Peyer's patch (tissue), 4 donors: Measurements from ENCODE around the gene RGL1. TPM values are rescaled to one million over a fixed set of nuclear protein-coding genes. Genes with fewer than 3 reads are reported as not detected.
A peak's percentile ranks its signal among the peaks of the same experiment; 100 is the strongest.

ENCODE experiments used
- DNase-seq, 3 donors: peaks; one replicate each; pipeline ENCODE4 v3.0.0-alpha.2; 2017 to 2019
- H3K27ac ChIP-seq, 4 donors: fragments of 200-600 bp; sonication (generic); one replicate each; pipeline ENCODE4 v1.5.1; 2016 to 2019
- H3K27me3 ChIP-seq, 2 donors: fragments of 200-600 bp; sonication (generic); one replicate each; pipeline ENCODE4 v1.5.1; 2019
- H3K36me3 ChIP-seq, 3 donors: fragments of 200-600 bp; sonication (generic); one replicate each; pipeline ENCODE4 v1.5.1; 2016 to 2019
- H3K4me1 ChIP-seq, 4 donors: fragments of 200-600 bp; sonication (generic); one replicate each; pipeline ENCODE4 v1.5.1; 2016 to 2019
- H3K4me3 ChIP-seq, 4 donors: fragments of 200-600 bp; sonication (generic); 1 replicate in 3 of 4; 2 replicates in 1 of 4; pipeline ENCODE4 v1.5.1; 2016 to 2019; ENCODE audit warnings: mild to moderate bottlenecking in 1 of 4
- H3K9me3 ChIP-seq, 4 donors: fragments of 200-600 bp; sonication (generic); one replicate each; pipeline ENCODE4 v1.5.1; 2016 to 2019; ENCODE audit warnings: mild to moderate bottlenecking in 1 of 4
- POLR2A ChIP-seq, 2 donors: fragments of 450-650 bp; IDR thresholded peaks; one replicate each; pipeline ENCODE4 v1.5.1; 2017; ENCODE audit warnings: antibody characterized with exemption in 2 of 2, mild to moderate bottlenecking in 2 of 2, moderate library complexity in 2 of 2
- total RNA-seq, 4 donors: library from RNA; depleted of rRNA; stranded (reverse); fragments of >200 nt; gene quantifications; one replicate each; pipeline ENCODE4 v1.1.0, GENCODE V29; 2016
- TF ChIP-seq, protein P1 (sequence below), 6 experiments: fragments of 450-650 bp in 4 of 6; fragments of 200-600 bp in 2 of 6; sonication (generic) in 1 of 6; IDR thresholded peaks; one replicate each; pipeline ENCODE4 v1.5.1; 2017 to 2019; ENCODE audit warnings: antibody characterized with exemption in 6 of 6, mild to moderate bottlenecking in 3 of 6, moderate library complexity in 1 of 6

The RGL1 gene
- total RNA-seq, 4 donors from 2014 or later = 8.9 to 32.2 (median 13.2) TPM

DNA sequence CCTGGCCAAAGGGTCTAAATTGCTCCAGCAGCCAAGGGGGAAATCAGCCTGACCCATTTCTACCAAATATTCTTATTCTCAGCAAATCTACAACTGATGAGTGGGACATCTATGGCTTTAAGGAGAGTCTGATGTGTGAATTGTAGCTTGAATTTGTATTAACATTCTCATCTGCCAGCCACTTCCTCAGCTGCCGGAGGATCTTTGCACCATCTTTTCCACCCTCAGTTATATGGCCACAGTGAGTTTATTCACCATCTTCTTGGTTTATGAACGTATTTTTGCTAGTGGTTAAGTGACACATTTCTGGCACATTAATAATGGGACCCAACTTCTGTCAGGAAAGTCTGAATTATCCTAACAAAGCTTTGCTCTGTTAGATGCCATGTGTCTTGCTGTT is 163.0 kb downstream of the RGL1 start:
- Histone ChIP-seq H3K4me3 (no peak overlapping the region), H3K36me3 (no peaks in the 10 kb centered on the region), H3K4me1 (no peaks in the 10 kb centered on the region), H3K27ac (peak overlapping the region in 1 of 4 donors; percentile 1), H3K9me3 (no peaks in the 10 kb centered on the region), H3K27me3 (no peaks in the 10 kb centered on the region)
- no peak for TF ChIP-seq POLR2A (IDR thresholded peaks at IDR 0.05)
- TF ChIP-seq, protein P1, sequence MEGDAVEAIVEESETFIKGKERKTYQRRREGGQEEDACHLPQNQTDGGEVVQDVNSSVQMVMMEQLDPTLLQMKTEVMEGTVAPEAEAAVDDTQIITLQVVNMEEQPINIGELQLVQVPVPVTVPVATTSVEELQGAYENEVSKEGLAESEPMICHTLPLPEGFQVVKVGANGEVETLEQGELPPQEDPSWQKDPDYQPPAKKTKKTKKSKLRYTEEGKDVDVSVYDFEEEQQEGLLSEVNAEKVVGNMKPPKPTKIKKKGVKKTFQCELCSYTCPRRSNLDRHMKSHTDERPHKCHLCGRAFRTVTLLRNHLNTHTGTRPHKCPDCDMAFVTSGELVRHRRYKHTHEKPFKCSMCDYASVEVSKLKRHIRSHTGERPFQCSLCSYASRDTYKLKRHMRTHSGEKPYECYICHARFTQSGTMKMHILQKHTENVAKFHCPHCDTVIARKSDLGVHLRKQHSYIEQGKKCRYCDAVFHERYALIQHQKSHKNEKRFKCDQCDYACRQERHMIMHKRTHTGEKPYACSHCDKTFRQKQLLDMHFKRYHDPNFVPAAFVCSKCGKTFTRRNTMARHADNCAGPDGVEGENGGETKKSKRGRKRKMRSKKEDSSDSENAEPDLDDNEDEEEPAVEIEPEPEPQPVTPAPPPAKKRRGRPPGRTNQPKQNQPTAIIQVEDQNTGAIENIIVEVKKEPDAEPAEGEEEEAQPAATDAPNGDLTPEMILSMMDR (IDR thresholded peaks at IDR 0.05) = no peak
- no peak for DNase-seq

DNA sequence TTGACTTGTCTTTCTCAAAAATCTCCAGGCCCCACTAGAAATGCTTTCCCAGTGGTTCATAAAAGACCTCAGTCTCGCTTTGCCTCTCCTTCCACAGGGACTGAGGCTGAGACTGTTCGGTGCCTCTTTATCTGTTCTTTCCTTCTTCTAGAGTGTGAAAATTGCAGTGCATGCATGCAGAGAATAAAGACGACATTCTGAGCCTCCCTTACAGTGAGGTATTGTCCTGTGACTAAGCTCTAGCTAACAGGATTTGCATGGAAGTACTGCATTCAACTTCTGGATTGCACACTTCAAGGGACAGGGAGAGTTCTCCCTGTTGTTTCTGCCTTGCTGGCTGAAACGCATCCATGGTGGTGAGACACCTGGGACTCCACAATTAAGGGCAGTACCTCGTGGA is 163.5 kb downstream of the RGL1 start:
- DNase-seq = no peak
- H3K4me3 ChIP-seq = no peak overlapping the region
- H3K9me3 ChIP-seq = no peaks in the 10 kb centered on the region
- H3K27me3 ChIP-seq = no peaks in the 10 kb centered on the region
- TF ChIP-seq POLR2A (IDR thresholded peaks at IDR 0.05) = no peak
- TF ChIP-seq, protein P1 (IDR thresholded peaks at IDR 0.05) = no peak
- H3K36me3 ChIP-seq = no peaks in the 10 kb centered on the region
- H3K4me1 ChIP-seq = no peaks in the 10 kb centered on the region
- H3K27ac ChIP-seq = peak overlapping the region in 1 of 4 donors; percentile 1

DNA sequence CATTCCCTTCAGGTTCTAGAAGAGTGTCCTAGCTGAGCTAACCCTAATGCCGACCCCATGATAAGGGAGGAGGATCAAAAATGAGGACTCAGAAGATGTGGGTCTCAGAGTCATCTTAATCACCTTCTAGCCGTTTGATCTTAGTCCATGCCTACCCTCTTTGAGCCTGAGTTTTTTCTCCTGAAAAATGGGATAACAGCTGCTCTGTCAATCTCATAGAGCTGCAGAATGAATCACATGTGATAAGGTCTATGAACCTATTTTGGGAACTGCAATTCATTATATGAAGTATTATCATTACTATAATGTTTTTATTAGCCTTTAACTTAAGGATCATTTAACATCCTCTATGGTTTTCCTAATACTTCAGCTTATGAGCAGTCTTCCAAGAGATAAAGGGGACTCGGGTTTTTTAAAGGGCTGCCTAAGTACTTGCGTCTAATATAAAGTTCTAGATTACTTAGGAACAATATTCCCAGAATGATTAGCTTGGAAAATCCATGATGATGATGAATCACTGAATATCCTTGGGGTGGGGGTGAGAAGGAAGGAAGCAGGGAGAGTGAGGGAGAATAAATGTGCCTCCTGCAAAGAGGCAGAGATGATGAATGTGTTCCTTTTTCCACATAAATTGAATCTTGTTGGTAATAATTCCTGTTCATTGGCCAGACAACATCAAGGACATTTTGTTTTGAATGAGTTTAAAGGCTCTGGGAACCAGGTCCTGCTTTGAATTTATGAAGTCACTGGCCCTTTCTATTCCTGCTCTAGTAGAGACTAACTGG is 165.8 kb downstream of the RGL1 start:
- no peak for DNase-seq
- Histone ChIP-seq H3K36me3 (no peaks in the 10 kb centered on the region), H3K4me1 (no peaks in the 10 kb centered on the region), H3K4me3 (no peak overlapping the region), H3K27me3 (no peaks in the 10 kb centered on the region), H3K27ac (no peak overlapping the region), H3K9me3 (no peaks in the 10 kb centered on the region)
- TF ChIP-seq POLR2A (IDR thresholded peaks at IDR 0.05) = no peak
- TF ChIP-seq, protein P1 (IDR thresholded peaks at IDR 0.05) = no peak

DNA sequence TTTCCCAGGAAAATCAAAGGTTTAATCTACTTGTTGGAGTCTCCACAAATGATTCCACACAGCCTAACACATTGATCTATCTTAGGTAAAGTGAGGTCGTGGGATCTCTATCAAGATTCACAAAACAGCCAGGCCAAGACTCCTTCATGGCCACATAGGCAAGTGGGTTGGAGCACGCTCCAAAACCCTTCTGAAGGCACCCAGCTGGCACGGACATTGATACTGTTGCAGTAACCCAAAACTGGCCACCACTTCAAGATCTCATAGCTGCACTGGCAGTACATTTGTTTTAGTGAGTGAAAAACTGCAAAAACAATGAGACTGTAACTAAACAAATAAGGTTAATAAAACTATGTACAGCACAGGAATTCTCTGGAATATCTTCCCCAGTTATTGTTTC is 170.7 kb downstream of the RGL1 start:
- H3K27ac ChIP-seq = no peak overlapping the region
- DNase-seq = no peak
- no peaks in the 10 kb centered on the region for H3K27me3 ChIP-seq
- H3K4me3 ChIP-seq = no peak overlapping the region
- H3K4me1 ChIP-seq = no peaks in the 10 kb centered on the region
- no peak for TF ChIP-seq POLR2A (IDR thresholded peaks at IDR 0.05)
- TF ChIP-seq, protein P1 (IDR thresholded peaks at IDR 0.05) = no peak
- H3K36me3 ChIP-seq = no peaks in the 10 kb centered on the region
- no peaks in the 10 kb centered on the region for H3K9me3 ChIP-seq

DNA sequence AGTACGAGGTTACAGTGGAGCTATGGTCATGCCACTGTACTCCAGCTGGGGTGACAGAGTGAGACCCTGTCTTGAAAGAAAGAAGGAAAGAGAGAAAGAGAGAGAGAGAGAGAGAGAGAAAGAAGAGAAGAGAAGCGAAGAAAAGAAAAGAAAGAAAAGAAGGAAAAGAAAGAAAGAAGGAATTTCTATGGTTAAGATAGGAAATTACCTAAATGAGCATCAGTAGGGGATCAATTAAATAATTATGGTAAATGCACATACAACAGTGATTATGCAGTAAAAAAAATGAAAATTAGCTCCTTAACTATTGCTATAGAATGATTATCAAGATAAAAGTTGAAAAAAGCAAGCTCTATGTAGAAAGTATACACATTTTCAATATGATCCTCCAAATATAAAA is 172.8 kb downstream of the RGL1 start:
- no peak overlapping the region for H3K4me3 ChIP-seq
- TF ChIP-seq, protein P1 (IDR thresholded peaks at IDR 0.05) = no peak
- TF ChIP-seq POLR2A (IDR thresholded peaks at IDR 0.05) = no peak
- H3K9me3 ChIP-seq = no peaks in the 10 kb centered on the region
- no peaks in the 10 kb centered on the region for H3K27me3 ChIP-seq
- no peaks in the 10 kb centered on the region for H3K4me1 ChIP-seq
- H3K27ac ChIP-seq = no peak overlapping the region
- no peaks in the 10 kb centered on the region for H3K36me3 ChIP-seq
- no peak for DNase-seq

Other genes starting within 250 kb of the RGL1 start
- 10 to 100 TPM in 1 of 4 donors, 1 to 10 TPM in 3; 1.6 to 13.2 (median 5.6) TPM for gene NCF2, start 214.7 kb upstream of the RGL1 start, total RNA-seq
- gene ARPC5, start 169.3 kb upstream of the RGL1 start, total RNA-seq = 10 to 100 TPM; 57.9 to 86.7 (median 67.9) TPM
- gene APOBEC4, start 151.8 kb upstream of the RGL1 start, total RNA-seq = under 1 TPM in 1 of 4 donors, not detected in 3; 0.85 TPM
- 1 to 10 TPM in 1 of 4 donors, under 1 TPM in 1, not detected in 2; 0.80 to 1.5 TPM for gene COLGALT2, start 232.6 kb downstream of the RGL1 start, total RNA-seq
- gene TSEN15, start 246.6 kb downstream of the RGL1 start, total RNA-seq = 10 to 100 TPM in 2 of 4 donors, 1 to 10 TPM in 2; 9.1 to 18.2 (median 11.1) TPM